Smooth muscle cell of the brain vasculature (primary cell): ENCODE measurements around the gene RANBP10.
A peak's percentile ranks its signal among the peaks of the same experiment; 100 is the strongest.

Experiments used
- DNase-seq: peaks from one replicate; pipeline ENCODE4 v3.0.0-alpha.2; 2012; ENCODE audit warnings: low read depth, low spot score

The RANBP10 gene

DNA sequence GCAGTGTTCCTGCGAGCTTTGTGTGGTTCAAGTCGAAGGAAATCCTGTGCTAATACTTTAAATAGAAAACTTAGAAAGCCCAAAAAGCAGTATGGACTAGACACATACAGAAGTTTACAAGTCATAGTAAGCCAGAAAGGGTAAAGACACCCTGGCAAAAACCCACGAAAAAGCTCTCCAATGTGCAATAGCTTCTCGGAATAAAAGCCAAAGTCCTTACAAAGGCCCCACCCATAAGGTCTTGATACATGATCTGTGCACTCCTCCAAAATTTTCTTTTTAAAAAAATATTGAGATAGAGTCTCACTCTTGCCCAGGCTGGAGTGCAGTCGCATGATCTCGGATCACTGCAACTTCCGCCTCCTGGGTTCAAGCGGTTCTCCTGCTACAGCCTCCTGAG is 129.4 kb downstream of the RANBP10 start:
- no peak for DNase-seq

DNA sequence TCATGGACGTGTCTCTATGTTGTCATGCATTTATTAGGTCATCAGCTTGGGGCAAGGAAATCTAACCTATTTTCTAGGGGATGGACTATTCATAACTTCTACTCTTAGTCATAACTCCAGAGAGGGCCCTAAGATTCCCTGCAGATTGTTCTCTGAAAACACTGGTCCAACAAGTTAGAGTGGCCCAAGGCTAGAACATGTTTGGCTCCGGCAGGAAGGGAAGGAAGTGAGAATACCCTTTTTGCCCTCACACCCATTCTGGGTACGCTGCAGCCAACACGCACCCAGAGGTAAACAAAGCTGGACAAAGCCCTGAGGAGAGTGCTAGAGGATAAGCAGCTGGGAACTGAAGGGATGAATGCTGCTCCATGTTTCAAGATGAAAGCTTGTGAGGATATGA is 129.8 kb downstream of the RANBP10 start:
- DNase-seq, result no peak

DNA sequence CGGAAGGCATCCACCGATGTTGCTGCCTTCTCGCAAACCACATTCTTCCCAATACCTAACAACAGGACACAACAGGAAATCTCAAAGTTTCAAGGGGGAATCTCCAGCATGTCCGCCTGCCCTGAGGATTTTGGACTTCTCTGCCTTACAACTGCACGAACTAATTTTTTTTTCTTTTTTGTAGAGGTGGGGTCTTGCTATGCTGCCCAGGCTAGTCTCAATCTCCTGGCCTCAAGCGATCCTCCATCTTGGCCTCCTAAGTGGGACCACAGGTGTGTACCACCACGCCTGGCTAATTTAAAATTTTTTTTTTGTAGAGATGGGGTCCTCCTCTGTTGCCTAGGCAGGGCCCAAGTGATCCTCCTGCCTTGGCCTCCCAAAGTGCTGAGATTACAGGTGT is 130.4 kb downstream of the RANBP10 start:
- no peak for DNase-seq

DNA sequence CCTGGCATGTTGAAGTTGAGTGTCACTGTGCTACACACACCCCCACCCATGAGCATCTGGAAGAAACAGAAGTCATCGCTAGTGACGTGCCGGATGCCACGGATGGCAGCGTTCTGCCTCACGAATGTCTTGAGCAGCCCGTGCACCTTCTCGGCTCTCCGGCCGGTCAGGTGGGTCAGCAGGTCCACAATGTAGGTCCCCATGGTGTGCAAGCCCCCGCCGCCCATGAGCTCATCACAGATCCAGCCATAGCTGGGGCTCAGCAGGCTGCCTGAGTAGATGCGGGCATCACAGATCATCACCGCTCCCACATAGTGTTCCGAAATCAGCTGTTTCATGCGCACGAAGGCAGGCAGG is 130.8 kb downstream of the RANBP10 start:
- no peak for DNase-seq

DNA sequence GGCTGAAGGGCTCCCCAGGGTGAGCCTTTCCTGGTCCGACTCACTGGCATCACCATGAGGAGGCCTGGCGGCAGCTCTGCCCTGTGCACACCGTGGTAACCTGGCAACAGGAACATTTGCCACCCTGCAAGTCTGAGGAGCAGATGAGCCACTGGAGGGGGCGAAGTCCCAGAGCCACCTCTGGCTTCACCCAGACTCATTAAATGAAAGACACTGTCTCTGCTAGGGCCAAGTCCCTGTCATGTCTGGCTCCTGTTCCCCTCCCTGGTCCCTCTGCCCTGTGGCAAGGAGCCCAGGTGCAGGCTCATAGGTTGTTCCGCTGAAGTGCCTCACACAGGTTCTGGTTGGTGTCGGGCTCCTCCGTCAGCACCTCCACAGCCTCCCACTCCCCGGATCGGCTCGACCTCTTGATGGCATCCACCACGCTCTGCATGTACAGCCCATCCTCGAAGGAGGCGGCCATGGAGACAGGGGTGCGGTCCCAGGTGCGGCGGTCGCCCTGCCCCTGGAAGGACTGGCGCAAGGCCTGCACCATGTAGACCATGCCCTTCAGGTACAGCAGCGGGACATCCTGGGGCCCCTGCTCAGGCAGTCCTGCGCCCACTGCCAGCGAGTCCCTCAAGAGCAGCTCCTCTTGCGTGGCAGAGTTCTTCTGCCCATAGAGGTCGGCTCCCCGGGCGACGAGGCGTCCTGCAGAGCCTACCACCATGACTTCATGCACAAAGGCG is 131.3 kb downstream of the RANBP10 start:
- no peak for DNase-seq

DNA sequence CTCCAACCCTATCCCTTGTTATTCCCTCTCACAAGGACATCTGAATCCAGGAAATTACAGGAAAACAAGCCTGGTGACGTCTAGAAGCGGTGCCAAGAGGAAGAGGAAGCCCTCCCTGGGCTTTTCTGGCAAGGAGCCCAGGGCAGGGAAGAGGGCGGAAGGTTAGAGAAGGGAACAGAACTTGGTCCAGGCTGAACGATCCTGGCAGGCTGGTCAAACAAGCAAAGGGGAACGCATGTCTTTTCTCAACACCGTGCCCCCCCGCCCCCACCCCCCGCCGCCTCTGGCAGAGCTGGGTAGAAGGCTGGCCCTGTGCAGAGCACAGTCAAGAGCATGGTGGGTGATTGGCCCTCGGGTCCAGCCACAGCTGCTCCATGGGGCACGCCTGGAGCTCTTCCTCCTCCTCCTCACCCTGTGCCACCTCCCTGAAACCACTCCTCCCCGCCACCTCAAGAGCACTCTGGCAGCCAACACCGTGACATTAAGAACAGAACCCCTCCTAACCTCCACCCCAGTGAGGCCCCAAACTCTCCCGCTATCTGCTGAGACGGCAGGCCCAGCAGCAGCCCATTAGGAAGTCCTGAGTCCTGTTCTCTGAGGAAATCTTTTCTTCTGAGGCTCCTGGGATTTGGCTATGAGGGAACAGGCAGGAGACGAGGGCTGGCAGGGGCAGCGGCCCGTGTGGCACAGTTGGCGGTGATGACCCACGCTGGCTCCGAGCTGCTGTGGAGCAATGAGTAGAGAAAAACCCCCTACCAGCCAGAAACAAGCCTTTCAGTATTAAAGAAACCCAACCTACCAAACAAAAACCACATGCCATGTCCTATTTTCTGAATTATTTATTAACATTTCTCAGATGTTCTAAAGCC is 132.4 kb downstream of the RANBP10 start:
- peak; percentile 54 for DNase-seq
